Choroid plexus epithelial cell (primary cell): ENCODE measurements around the gene PCSK2.

Experiments used
- DNase-seq: peaks from one replicate; pipeline ENCODE4 v3.0.0-alpha.2; 2010; ENCODE audit warnings: low read depth
- H3K4me3 ChIP-seq: 2 replicates; pipeline ENCODE4 v1.5.1; 2011; ENCODE audit warnings: low read depth, mild to moderate bottlenecking, control low read depth, low read length, moderate library complexity
- TF ChIP-seq, protein P1 (sequence below): conservative IDR thresholded peaks from 2 replicates; pipeline ENCODE4 v1.5.1; 2011; ENCODE audit warnings: low read depth, mild to moderate bottlenecking, control low read depth, inconsistent platforms, low read length, moderate library complexity

Gene PCSK2

DNA sequence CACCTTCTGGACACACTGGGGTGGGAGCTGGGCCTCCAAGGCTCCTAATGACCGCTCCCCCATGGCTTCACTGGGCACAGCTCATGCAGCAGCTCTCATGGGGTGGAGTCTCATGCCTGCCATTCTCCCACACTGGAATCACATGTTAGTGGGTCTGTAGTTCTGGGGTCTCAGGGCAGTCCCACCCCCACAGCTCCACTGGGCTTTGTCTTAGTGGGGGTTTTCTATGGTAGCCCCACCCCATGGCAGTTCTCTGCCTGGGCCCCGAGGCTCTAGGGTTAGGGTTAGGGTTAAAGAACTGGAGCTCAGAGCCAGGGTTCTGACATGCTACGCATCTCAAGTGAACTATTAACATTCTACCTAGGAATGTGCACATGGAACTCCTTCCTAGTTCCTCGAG lies 139.0 kb downstream of the PCSK2 start:
- H3K4me3 ChIP-seq: no peak overlapping the region
- TF ChIP-seq, protein P1, sequence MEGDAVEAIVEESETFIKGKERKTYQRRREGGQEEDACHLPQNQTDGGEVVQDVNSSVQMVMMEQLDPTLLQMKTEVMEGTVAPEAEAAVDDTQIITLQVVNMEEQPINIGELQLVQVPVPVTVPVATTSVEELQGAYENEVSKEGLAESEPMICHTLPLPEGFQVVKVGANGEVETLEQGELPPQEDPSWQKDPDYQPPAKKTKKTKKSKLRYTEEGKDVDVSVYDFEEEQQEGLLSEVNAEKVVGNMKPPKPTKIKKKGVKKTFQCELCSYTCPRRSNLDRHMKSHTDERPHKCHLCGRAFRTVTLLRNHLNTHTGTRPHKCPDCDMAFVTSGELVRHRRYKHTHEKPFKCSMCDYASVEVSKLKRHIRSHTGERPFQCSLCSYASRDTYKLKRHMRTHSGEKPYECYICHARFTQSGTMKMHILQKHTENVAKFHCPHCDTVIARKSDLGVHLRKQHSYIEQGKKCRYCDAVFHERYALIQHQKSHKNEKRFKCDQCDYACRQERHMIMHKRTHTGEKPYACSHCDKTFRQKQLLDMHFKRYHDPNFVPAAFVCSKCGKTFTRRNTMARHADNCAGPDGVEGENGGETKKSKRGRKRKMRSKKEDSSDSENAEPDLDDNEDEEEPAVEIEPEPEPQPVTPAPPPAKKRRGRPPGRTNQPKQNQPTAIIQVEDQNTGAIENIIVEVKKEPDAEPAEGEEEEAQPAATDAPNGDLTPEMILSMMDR: no peak
- no peak for DNase-seq

DNA sequence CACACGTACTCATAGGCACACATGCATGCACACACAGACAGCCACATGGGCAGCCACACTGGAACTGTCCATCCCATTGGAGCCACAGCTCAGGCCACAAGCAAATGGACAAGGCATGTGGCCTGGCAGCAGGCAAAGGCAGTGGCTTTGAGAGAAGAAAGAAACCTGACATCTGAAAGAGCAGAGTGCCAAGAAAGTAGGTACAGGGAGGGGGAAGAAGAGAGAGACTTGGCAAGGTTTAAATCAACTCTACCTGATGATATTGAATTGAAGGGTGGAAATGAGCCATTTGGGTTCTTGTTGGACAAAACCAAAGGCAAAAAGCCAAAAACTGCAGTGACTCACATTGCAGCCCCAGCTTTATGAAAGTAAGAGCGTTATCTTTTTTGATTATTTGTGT lies 142.7 kb downstream of the PCSK2 start:
- TF ChIP-seq, protein P1: no peak
- H3K4me3 ChIP-seq: no peak overlapping the region
- DNase-seq: no peak

DNA sequence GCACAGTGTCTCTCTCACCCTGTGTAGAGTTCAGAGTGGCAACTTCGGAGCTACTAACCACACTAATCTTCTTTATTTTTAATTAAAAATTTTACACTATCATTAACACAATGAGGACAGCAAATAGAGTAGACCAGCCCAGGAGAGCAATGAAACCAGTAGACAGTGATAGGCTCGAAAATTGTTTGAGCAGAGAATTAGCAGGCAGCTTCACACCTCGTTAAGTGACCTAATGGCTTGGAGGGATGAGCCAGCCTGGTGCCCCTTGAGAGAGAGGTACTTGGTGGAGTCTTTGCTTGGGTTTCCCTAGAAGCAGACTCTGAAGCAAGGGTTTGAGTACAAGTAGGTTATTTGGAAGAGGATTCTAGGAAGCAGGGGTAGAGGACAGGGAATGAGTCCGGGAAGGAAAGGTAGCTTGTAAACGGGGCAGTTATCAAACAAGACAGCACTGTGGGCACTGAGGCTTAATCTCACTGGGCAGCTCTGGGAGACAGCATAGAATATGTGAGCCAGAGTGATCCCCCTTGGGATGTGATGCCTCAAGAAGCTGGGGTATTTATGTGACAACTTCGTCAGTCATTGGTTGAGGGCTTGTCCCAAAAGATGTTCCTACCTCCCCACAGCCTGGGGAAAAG lies 146.1 kb downstream of the PCSK2 start:
- no peak overlapping the region for H3K4me3 ChIP-seq
- TF ChIP-seq, protein P1: no peak
- DNase-seq: no peak

DNA sequence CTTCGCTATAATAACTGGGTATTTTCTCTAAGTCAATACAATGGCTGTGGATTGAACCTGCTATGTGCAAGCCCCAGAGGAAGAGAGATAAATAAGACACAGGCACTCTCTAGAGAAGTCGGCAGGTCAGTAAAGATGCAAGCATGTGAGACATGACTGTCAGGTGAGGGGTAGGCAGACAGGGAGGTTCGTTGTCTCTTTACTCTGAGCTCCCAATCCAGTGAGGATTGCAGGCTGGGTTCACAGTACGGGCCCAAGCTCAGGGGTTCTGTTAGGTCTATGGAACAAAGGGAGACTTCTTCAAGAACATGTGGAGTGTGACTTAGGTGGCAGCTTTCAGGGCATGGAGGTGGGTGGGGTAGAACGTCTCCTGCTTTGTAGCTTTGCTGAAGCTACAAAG lies 147.2 kb downstream of the PCSK2 start:
- TF ChIP-seq, protein P1: no peak
- no peak for DNase-seq
- no peak overlapping the region for H3K4me3 ChIP-seq

DNA sequence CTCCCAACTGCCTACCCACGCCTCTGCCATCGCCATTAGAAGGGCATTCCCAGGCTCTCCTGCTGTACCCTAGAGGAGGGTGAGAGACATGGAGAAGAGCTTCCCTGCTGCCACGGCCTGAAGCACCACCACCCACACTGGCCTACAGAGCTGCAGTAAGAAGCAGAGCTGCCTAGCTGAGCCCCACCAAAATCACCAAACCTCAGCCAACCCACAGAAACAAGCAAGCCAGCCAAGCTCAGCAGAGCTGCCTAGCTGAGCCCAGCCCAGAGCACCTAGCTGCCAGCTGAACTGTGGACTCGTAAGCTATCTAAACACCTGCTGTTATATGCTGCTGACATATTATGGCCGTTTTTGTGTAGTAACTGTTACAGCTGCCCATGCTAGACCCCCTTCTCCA lies 149.2 kb downstream of the PCSK2 start:
- no peak overlapping the region for H3K4me3 ChIP-seq
- no peak for DNase-seq
- TF ChIP-seq, protein P1: no peak

DNA sequence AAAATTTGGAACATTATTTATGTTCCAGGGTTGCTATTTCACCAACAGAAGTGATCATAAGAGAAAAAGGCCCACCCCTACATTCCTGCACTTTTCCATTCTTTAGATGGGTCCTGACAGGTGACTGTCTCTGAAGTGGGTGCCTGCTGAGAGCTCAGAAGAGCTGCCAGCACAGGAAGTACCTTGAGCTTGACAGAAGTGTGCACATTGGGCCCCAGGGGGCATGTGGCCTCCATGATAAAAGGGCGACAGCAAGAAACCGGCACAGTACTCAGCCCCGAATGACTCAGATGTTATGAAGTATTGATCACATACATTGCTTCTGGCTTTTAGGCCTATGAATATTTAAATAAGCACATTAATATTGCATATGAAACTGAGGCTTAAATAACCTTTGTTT lies 150.4 kb downstream of the PCSK2 start:
- no peak for DNase-seq
- TF ChIP-seq, protein P1: no peak
- no peak overlapping the region for H3K4me3 ChIP-seq

DNA sequence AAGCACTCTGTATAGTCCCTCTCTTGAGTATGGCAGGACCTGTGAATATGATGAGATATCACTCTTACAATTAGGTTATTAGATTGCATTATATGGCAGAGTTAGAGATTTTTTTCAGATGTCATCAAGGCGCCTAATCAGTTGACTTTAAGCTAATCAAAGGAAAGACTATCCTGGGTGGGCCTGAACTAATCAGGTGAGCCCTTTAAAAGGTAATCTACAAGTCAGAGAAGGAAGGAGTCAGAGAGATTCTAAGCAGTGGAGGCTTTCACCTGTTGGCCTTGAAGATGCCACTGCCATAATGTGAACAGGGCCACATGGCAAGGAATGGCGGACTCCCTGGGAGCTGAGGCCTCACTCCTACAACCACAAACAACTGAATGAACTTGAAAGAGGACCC lies 152.8 kb downstream of the PCSK2 start:
- DNase-seq: no peak
- TF ChIP-seq, protein P1: no peak
- H3K4me3 ChIP-seq: no peak overlapping the region
